ENCODE results near the gene PLD1.

DNA sequence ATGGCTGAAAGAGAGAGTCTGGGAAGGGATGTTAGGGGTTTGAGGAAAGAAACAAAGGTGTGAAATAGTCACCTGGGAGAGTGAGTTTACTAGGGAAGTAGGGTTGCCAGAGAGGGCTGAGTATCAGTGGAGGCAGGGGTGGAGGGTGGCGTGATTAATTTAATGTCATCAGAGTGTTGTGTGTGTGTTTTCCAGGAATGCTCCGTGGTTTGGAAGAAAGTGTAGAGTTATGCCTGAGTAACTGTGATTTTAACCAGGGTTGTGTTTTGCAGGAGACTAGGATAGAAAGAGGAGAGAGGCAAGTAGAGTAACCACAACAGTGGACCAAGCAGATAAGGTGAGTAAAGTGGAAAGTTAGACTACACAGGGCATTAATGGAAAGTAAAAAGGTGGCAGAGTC lies 27.2 kb downstream of the PLD1 start:
- TF ChIP-seq SIN3A (IDR thresholded peaks at IDR 0.05; ENCODE audit: borderline replicate concordance, insufficient read depth, low read length) (no peak), POLR2AphosphoS5 (IDR thresholded peaks at IDR 0.05; ENCODE audit: low read depth, low read length) (no peak), FOXP2 (optimal IDR thresholded peaks at IDR 0.05; ENCODE audit: borderline replicate concordance, extremely low read depth, extremely low read length, insufficient read depth) (no peak), TAF1 (IDR thresholded peaks at IDR 0.05; ENCODE audit: borderline replicate concordance, insufficient read depth, low read length) (no peak)
